Right cardiac atrium (tissue), 5 donors: ENCODE results near the gene AGAP1. TPM values are rescaled to one million over a fixed set of nuclear protein-coding genes. Genes with fewer than 3 reads are reported as not detected.

ENCODE experiments used
- ATAC-seq, 2 donors: fragments of 200-7000 bp; cut with Tn5 transposase; one replicate each; pipeline versions ENCODE4 v1.8.0 to v1.9.1; 2020; ENCODE audit warnings: moderate library complexity in 2 of 2, mild to moderate bottlenecking in 1 of 2
- DNase-seq, 3 donors: peaks; one replicate each; pipeline ENCODE4 v3.0.0-alpha.2; 2020
- H3K27ac ChIP-seq: one replicate; pipeline ENCODE4 v1.5.1; 2013; ENCODE audit warnings: mild to moderate bottlenecking, low read length, control low read depth, moderate library complexity
- H3K27me3 ChIP-seq: one replicate; pipeline ENCODE4 v1.6.1; 2013; ENCODE audit not compliant: control insufficient read depth, insufficient read depth
- H3K4me1 ChIP-seq: one replicate; pipeline ENCODE4 v1.6.1; 2013; ENCODE audit warnings: low read length; ENCODE audit not compliant: control insufficient read depth, insufficient read depth
- H3K4me3 ChIP-seq: one replicate; pipeline ENCODE4 v1.5.1; 2013; ENCODE audit warnings: low read length, control low read depth
- H3K9me3 ChIP-seq: one replicate; pipeline ENCODE4 v1.6.1; 2013; ENCODE audit warnings: low read length; ENCODE audit not compliant: control insufficient read depth
- WGBS: extraction: QIAGEN DNeasy Blood & Tissue Kit; methylation state at CpG from one replicate; pipeline ENCODE4 v1.1.7; 2013; 5-methylcytosine and 5-hydroxymethylcytosine counted together
- intact Hi-C, 4 donors: fragments of 100-400 bp; cut with DNase I; formaldehyde crosslinking; loops; one replicate each; pipeline versions ENCODE4 v1.11.0 to v1.14.0; 2022 to 2023
- polyA plus RNA-seq: library from polyadenylated mRNA; stranded (reverse); fragments of 200-250 nt; gene quantifications from one replicate; pipeline ENCODE4 v1.2.3, GENCODE V29; 2013
- total RNA-seq, 4 donors: library from RNA; stranded (reverse); fragmentation: NEBNext Ultra II Directional; extraction: Animal tissue kit (Norgen Biotek cat#: 25700); gene quantifications; one replicate each; pipeline ENCODE4 v1.2.1, GENCODE V29; 2021
- donor health status: healthy with polysubstance abuse.
- donor health status: DM: no; HTN: yes; CAD: no.
- donor health status: DM: no; HTN: no; CAD: no.
- donor health status: DM: no; HTN: yes; CAD: no; lungs with severe emphysema.
- donor health status: DM: yes; HTN: yes; CAD: no.

AGAP1 gene
- total and polyA plus RNA-seq, 5 donors, result 10.5 to 25.3 (median 22.6) TPM

- no peak overlapping the region for H3K4me3 ChIP-seq
- 91% methylated on average over 9 of the region's 9 CpGs for WGBS
- intact Hi-C loops, result no loop called here
- no peaks in the 10 kb centered on the region for H3K27me3 ChIP-seq
- no peak overlapping the region for H3K27ac ChIP-seq
- H3K4me1 ChIP-seq, result peaks cover 6% of the 10 kb centered on the region
- ATAC-seq, result no peak
- DNase-seq, result no peak
- H3K9me3 ChIP-seq, result no peaks in the 10 kb centered on the region
Observed at GRCh38 chr2:235582081-235582686, 88.3 kb downstream of the AGAP1 start.

- Histone ChIP-seq H3K4me1 (peaks cover 3% of the 10 kb centered on the region), H3K27ac (no peak overlapping the region), H3K4me3 (no peak overlapping the region), H3K27me3 (no peaks in the 10 kb centered on the region), H3K9me3 (no peaks in the 10 kb centered on the region)
- WGBS, result 74% methylated on average over 7 of the region's 7 CpGs
- no peak for ATAC-seq
- DNase-seq, result no peak
- intact Hi-C loops, result no loop called here
Observed at GRCh38 chr2:235582729-235583128, 88.9 kb downstream of the AGAP1 start.

GRCh38 chr2:235583144-235583543, 89.3 kb downstream of the AGAP1 start:
- Histone ChIP-seq H3K4me1 (no peaks in the 10 kb centered on the region), H3K9me3 (no peaks in the 10 kb centered on the region), H3K4me3 (no peak overlapping the region), H3K27me3 (no peaks in the 10 kb centered on the region), H3K27ac (no peak overlapping the region)
- intact Hi-C loops, result no loop called here
- WGBS, result 97% methylated on average over 6 of the region's 6 CpGs
- ATAC-seq (no peak), DNase-seq (no peak)

- intact Hi-C loops, result no loop called here
- H3K4me3 ChIP-seq, result no peak overlapping the region
- 82% methylated on average over 8 of the region's 8 CpGs for whole genome bisulfite sequencing
Observed at GRCh38 chr2:235583925-235584637, 90.2 kb downstream of the AGAP1 start.

GRCh38 chr2:235584638-235585007, 90.8 kb downstream of the AGAP1 start:
- Histone ChIP-seq H3K4me3 (no peak overlapping the region), H3K27me3 (no peaks in the 10 kb centered on the region), H3K4me1 (no peaks in the 10 kb centered on the region), H3K27ac (no peak overlapping the region), H3K9me3 (no peaks in the 10 kb centered on the region)
- WGBS, result 86% methylated on average over 10 of the region's 10 CpGs
- ATAC-seq (no peak), DNase-seq (no peak)
- intact Hi-C loops, result no loop called here

More at GRCh38 chr2:235583925-235584637, 90.2 kb downstream of the AGAP1 start:
- H3K27ac ChIP-seq, result no peak overlapping the region
- H3K27me3 ChIP-seq, result no peaks in the 10 kb centered on the region
- H3K4me1 ChIP-seq, result no peaks in the 10 kb centered on the region
- ATAC-seq (no peak), DNase-seq (no peak)
- H3K9me3 ChIP-seq, result no peaks in the 10 kb centered on the region

- Histone ChIP-seq H3K4me1 (no peaks in the 10 kb centered on the region), H3K27ac (no peak overlapping the region), H3K9me3 (no peaks in the 10 kb centered on the region), H3K4me3 (no peak overlapping the region), H3K27me3 (no peaks in the 10 kb centered on the region)
- intact Hi-C loops, result no loop called here
- ATAC-seq (no peak), DNase-seq (no peak)
- WGBS, result 96% methylated on average over 9 of the region's 9 CpGs
Observed at GRCh38 chr2:235587202-235587601, 93.4 kb downstream of the AGAP1 start.

- intact Hi-C loops, result no loop called here
- Histone ChIP-seq H3K27ac (no peak overlapping the region), H3K9me3 (no peaks in the 10 kb centered on the region), H3K4me1 (no peaks in the 10 kb centered on the region), H3K27me3 (no peaks in the 10 kb centered on the region), H3K4me3 (no peak overlapping the region)
- peak in 1 of 2 donors; percentile 57 for ATAC-seq
- DNase-seq, result no peak
- 33% methylated on average over 9 of the region's 9 CpGs for whole genome bisulfite sequencing
Observed at GRCh38 chr2:235588750-235589149, 94.9 kb downstream of the AGAP1 start.

- no peak for ATAC-seq
Observed at GRCh38 chr2:235591231-235591730, 97.4 kb downstream of the AGAP1 start.

GRCh38 chr2:235591921-235592320, 98.1 kb downstream of the AGAP1 start:
- intact Hi-C loops, result loop anchor here in 3 of 4 donors (5.0 to 10.0 kb wide), 3 partner anchors 97 to 455 kb away; partner anchors contain the start of gene AGAP1 (in 1 of the 3)
- no peak for DNase-seq

More at GRCh38 chr2:235591231-235591730, 97.4 kb downstream of the AGAP1 start:
- no peak overlapping the region for H3K4me3 ChIP-seq
- no peaks in the 10 kb centered on the region for H3K27me3 ChIP-seq
- H3K4me1 ChIP-seq, result no peaks in the 10 kb centered on the region
- DNase-seq, result no peak
- intact Hi-C loops, result loop anchor here in 3 of 4 donors (5.0 to 10.0 kb wide), 3 partner anchors 96 to 454 kb away; partner anchors contain the start of gene AGAP1 (in 1 of the 3)
- 93% methylated on average over 14 of the region's 14 CpGs for WGBS
- H3K27ac ChIP-seq, result no peak overlapping the region
- no peaks in the 10 kb centered on the region for H3K9me3 ChIP-seq

GRCh38 chr2:235592430-235592829, 98.6 kb downstream of the AGAP1 start:
- ATAC-seq, result no peak
- 84% methylated on average over 11 of the region's 11 CpGs for WGBS
- Histone ChIP-seq H3K27me3 (no peaks in the 10 kb centered on the region), H3K4me3 (no peak overlapping the region), H3K9me3 (no peaks in the 10 kb centered on the region), H3K4me1 (no peaks in the 10 kb centered on the region), H3K27ac (no peak overlapping the region)
- DNase-seq, result no peak
- intact Hi-C loops, result loop anchor here in 3 of 4 donors (5.0 to 10.0 kb wide), 3 partner anchors 98 to 455 kb away; partner anchors contain the start of gene AGAP1 (in 1 of the 3)

More at GRCh38 chr2:235591921-235592320, 98.1 kb downstream of the AGAP1 start:
- 90% methylated on average over 5 of the region's 5 CpGs for WGBS
- Histone ChIP-seq H3K4me1 (no peaks in the 10 kb centered on the region), H3K27me3 (no peaks in the 10 kb centered on the region), H3K9me3 (no peaks in the 10 kb centered on the region), H3K4me3 (no peak overlapping the region), H3K27ac (no peak overlapping the region)
- no peak for ATAC-seq

GRCh38 chr2:235592836-235593235, 99.0 kb downstream of the AGAP1 start:
- DNase-seq (no peak), ATAC-seq (no peak)
- H3K9me3 ChIP-seq, result no peaks in the 10 kb centered on the region
- no peak overlapping the region for H3K4me3 ChIP-seq
- no peaks in the 10 kb centered on the region for H3K27me3 ChIP-seq
- intact Hi-C loops, result loop anchor here in 3 of 4 donors (5.0 to 10.0 kb wide), 3 partner anchors 98 to 456 kb away; partner anchors contain the start of gene AGAP1 (in 1 of the 3)
- no peak overlapping the region for H3K27ac ChIP-seq
- H3K4me1 ChIP-seq, result no peaks in the 10 kb centered on the region
- 82% methylated on average over 6 of the region's 6 CpGs for WGBS
